A549 (cell line): ENCODE data around the gene MSL1. TPM values are rescaled to one million over a fixed set of nuclear protein-coding genes. Genes with fewer than 3 reads are reported as not detected.

ENCODE experiments used
- ATAC-seq, 2 experiments: fragments of 200-7000 bp in 1 of 2; fragments of >200 bp in 1 of 2; cut with Nextera tagmentation in 1 of 2; cut with Tn5 transposase in 1 of 2; 3 replicates each; pipeline versions ENCODE4 v1.8.0 to v1.9.1; 2018 to 2020; ENCODE audit warnings: mild to moderate bottlenecking in 1 of 2, moderate library complexity in 1 of 2
- CTCF ChIA-PET: fragments of 300-600 bp; sonication (Branson Sonifier 250); formaldehyde crosslinking; extraction: SDS; loops from one replicate; lab custom pipeline; 2021; ENCODE audit warnings: antibody characterized with exemption, inconsistent platforms; lab: Yijun Ruan, JAX
- POLR2A ChIA-PET: fragments of 350-600 bp; formaldehyde crosslinking; extraction: SDS; loops from one replicate; lab custom pipeline; 2021; ENCODE audit warnings: antibody characterized with exemption, inconsistent platforms; lab: Yijun Ruan, JAX
- DNase-seq, 2 experiments: peaks; one replicate each; pipeline versions ENCODE4 v3.0.0 to v3.0.0-alpha.2; 2011 to 2016; ENCODE audit warnings: low read depth in 1 of 2, low spot score in 1 of 2
- FAIRE-seq: peaks from 2 replicates; lab custom pipeline; 2011; peaks lifted over from hg19 to GRCh38; lab: Jason Lieb, UNC
- H3K27ac ChIP-seq, 2 experiments: fragments of >200 bp; sonication (Bioruptor Twin); formaldehyde crosslinking; 3 replicates each; pipeline ENCODE4 v1.5.1; 2016 to 2017
- H3K4me1 ChIP-seq: fragments of >200 bp; sonication (Bioruptor Twin); formaldehyde crosslinking; 3 replicates; pipeline ENCODE4 v1.6.1; 2016
- H3K4me2 ChIP-seq: fragments of >200 bp; sonication (Bioruptor Twin); formaldehyde crosslinking; 3 replicates; pipeline ENCODE4 v1.6.1; 2016
- H3K4me3 ChIP-seq: fragments of >200 bp; sonication (Bioruptor Twin); formaldehyde crosslinking; 3 replicates; pipeline ENCODE4 v1.5.1; 2016
- H3K9me3 ChIP-seq: fragments of >200 bp; sonication (Bioruptor Twin); formaldehyde crosslinking; 3 replicates; pipeline ENCODE4 v1.6.1; 2016
- BHLHE40 ChIP-seq: IDR thresholded peaks from 2 replicates; pipeline ENCODE4 v1.6.1; 2012; ENCODE audit warnings: low read depth, low read length, inconsistent platforms
- CBX8 ChIP-seq: fragments of 200-600 bp; sonication (generic); IDR thresholded peaks from 2 replicates; pipeline ENCODE4 v1.6.1; 2016
- CEBPB ChIP-seq, 2 experiments: fragments of >200 bp in 1 of 2; sonication (Bioruptor Twin) in 1 of 2; formaldehyde crosslinking in 1 of 2; IDR thresholded peaks; 2 replicates each; pipeline ENCODE4 v1.6.1; 2012 to 2016
- CHD2 ChIP-seq: fragments of 150-350 bp; IDR thresholded peaks from 2 replicates; pipeline ENCODE4 v1.6.1; 2014; ENCODE audit warnings: low read length; ENCODE audit not compliant: partially characterized antibody
- CHD4 ChIP-seq: fragments of 200-600 bp; sonication (generic); IDR thresholded peaks from 2 replicates; pipeline ENCODE4 v1.6.1; 2016; ENCODE audit warnings: antibody characterized with exemption, mild to moderate bottlenecking, borderline replicate concordance
- EHF ChIP-seq: fragments of 250-450 bp; sonication (Bioruptor Pico); IDR thresholded peaks from 2 replicates; pipeline ENCODE4 v1.5.0; 2020; ENCODE audit warnings: mild to moderate bottlenecking
- EP300 ChIP-seq, 2 experiments: fragments of >200 bp; sonication (Bioruptor Twin); formaldehyde crosslinking; IDR thresholded peaks; 2 replicates in 1 of 2; 3 replicates in 1 of 2; pipeline ENCODE4 v1.6.1; 2016 to 2017
- ESRRA ChIP-seq: fragments of 150-350 bp; IDR thresholded peaks from 2 replicates; pipeline ENCODE4 v1.6.1; 2014; ENCODE audit warnings: mild to moderate bottlenecking, low read length, borderline replicate concordance
- FOSB ChIP-seq: fragments of 250-450 bp; sonication (Bioruptor Pico); IDR thresholded peaks from 2 replicates; pipeline ENCODE4 v1.5.0; 2020; ENCODE audit warnings: mild to moderate bottlenecking, moderate library complexity
- FOSL2 ChIP-seq, 2 experiments: fragments of 450-650 bp in 1 of 2; fragments of >200 bp in 1 of 2; sonication (Bioruptor Twin) in 1 of 2; formaldehyde crosslinking; IDR thresholded peaks; 2 replicates each; pipeline versions ENCODE4 v1.5.0 to v1.6.1; 2016 to 2020; ENCODE audit warnings: mild to moderate bottlenecking in 1 of 2, moderate library complexity in 1 of 2
- HDAC2 ChIP-seq: fragments of 200-600 bp; sonication (generic); IDR thresholded peaks from 2 replicates; pipeline ENCODE4 v1.6.1; 2016
- HOXB5 ChIP-seq: fragments of 250-450 bp; sonication (Bioruptor Pico); IDR thresholded peaks from 2 replicates; pipeline ENCODE4 v1.5.0; 2020; ENCODE audit warnings: mild to moderate bottlenecking, moderate library complexity
- JUNB ChIP-seq: fragments of >200 bp; sonication (Bioruptor Twin); formaldehyde crosslinking; IDR thresholded peaks from 2 replicates; pipeline ENCODE4 v1.6.1; 2016
- KDM5A ChIP-seq: fragments of 200-600 bp; sonication (generic); IDR thresholded peaks from 2 replicates; pipeline ENCODE4 v1.6.1; 2016; ENCODE audit warnings: antibody characterized with exemption, mild to moderate bottlenecking
- MAFK ChIP-seq: fragments of 450-650 bp; IDR thresholded peaks from 2 replicates; pipeline ENCODE4 v1.6.1; 2014; ENCODE audit not compliant: partially characterized antibody
- NFE2L2 ChIP-seq: fragments of 150-350 bp; conservative IDR thresholded peaks from 2 replicates; pipeline ENCODE4 v1.6.1; 2014; ENCODE audit warnings: low read length
- NR3C1 ChIP-seq: fragments of >200 bp; sonication (Bioruptor Twin); formaldehyde crosslinking; IDR thresholded peaks from 3 replicates; pipeline ENCODE4 v1.6.1; 2017
- RCOR1 ChIP-seq: fragments of 150-350 bp; IDR thresholded peaks from 2 replicates; pipeline ENCODE4 v1.6.1; 2014; ENCODE audit warnings: antibody characterized with exemption, low read length, low read depth
- RFX5 ChIP-seq: fragments of 450-650 bp; IDR thresholded peaks from 2 replicates; pipeline ENCODE4 v1.7.1; 2014; ENCODE audit warnings: antibody characterized with exemption, mild to moderate bottlenecking, moderate library complexity
- RNF2 ChIP-seq: fragments of 200-600 bp; sonication (generic); IDR thresholded peaks from 2 replicates; pipeline ENCODE4 v1.6.1; 2016; ENCODE audit warnings: low read depth, mild to moderate bottlenecking, antibody characterized with exemption, moderate library complexity, borderline replicate concordance
- SREBF2 ChIP-seq: fragments of 450-650 bp; IDR thresholded peaks from 2 replicates; pipeline ENCODE4 v1.6.1; 2014; ENCODE audit warnings: mild to moderate bottlenecking, moderate library complexity
- TFCP2L1 ChIP-seq: fragments of 250-450 bp; sonication (Bioruptor Pico); IDR thresholded peaks from 2 replicates; pipeline ENCODE4 v1.5.0; 2021; ENCODE audit warnings: mild to moderate bottlenecking
- TP53 ChIP-seq: fragments of 250-450 bp; sonication (Bioruptor Pico); IDR thresholded peaks from 2 replicates; pipeline ENCODE4 v1.5.0; 2021; ENCODE audit warnings: mild to moderate bottlenecking, moderate library complexity
- WGBS: methylation state at CpG from one replicate; pipeline ENCODE4 v1.1.6; 2017; ENCODE audit errors: missing lambda C conversion rate; 5-methylcytosine and 5-hydroxymethylcytosine counted together
- polyA plus RNA-seq, 4 experiments: library from polyadenylated mRNA; depleted of rRNA in 3 of 4; stranded (reverse); fragments of >200 nt; fragmentation: RNase III in 1 of 4; extraction: RNeasy Plus Mini Kit Qiagen cat#74134 plus additional on column Dnase treatment in 1 of 4; gene quantifications; 2 replicates in 3 of 4; 3 replicates in 1 of 4; pipeline ENCODE4 v1.2.3, GENCODE V29; 2011 to 2017
- TF ChIP-seq, protein P1 (sequence below): fragments of 250-450 bp; sonication (Bioruptor Pico); IDR thresholded peaks from 2 replicates; pipeline ENCODE4 v1.5.0; 2020; ENCODE audit warnings: low read depth, mild to moderate bottlenecking, moderate library complexity
- TF ChIP-seq, protein P2 (sequence below): fragments of 250-450 bp; sonication (Bioruptor Pico); IDR thresholded peaks from 2 replicates; pipeline ENCODE4 v1.5.0; 2021; ENCODE audit warnings: mild to moderate bottlenecking, moderate library complexity, borderline replicate concordance
- TF ChIP-seq, protein P3 (sequence below): IDR thresholded peaks from 2 replicates; pipeline ENCODE4 v1.6.1; 2012

Gene MSL1
- polyA plus RNA-seq, 2 of the 4 experiments (the other 2 are of a cell fraction) = 64.8 to 95.1 TPM

DNA sequence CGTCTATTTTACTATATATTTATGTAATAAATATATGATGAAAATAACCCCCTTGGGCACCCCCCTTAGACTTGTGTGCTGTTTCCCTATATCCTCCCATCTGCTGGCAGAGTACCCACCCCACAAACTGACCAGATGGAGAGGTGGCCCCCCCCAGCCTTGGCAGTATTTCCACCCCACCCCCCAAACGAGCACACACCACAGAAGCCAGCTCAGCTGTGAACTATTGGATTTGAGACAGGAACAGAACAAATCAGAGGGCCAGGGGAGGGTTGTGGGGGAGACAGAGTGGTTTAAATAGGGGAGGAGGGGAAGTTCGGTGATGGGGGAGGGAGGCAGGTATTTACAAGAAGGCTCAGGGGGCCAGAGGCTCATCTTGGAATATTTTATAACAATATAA lies 29.2 kb upstream of the MSL1 start:
- DNase-seq (no peak), ATAC-seq (no peak), FAIRE-seq (no peak)
- Histone ChIP-seq H3K4me3 (no peak overlapping the region), H3K4me1 (peaks cover 23% of the 10 kb centered on the region), H3K9me3 (no peaks in the 10 kb centered on the region), H3K27ac (0 out of 6 replicates have a peak overlapping the region, but pooled peaks of 1 of the 2 experiments have one; percentile 16), H3K4me2 (no peak overlapping the region)
- CTCF ChIA-PET = interaction anchor here (0.6 to 17.1 kb wide), 11 partner anchors 8 to 97 kb away, joined by 3 to 390 read pairs (median 5); partner anchors contain the start of gene THRA
- TF ChIP-seq CHD2 (no peak), FOSB (no peak), HOXB5 (CRISPR knock-in tag) (no peak), JUNB (no peak), RCOR1 (no peak), MAFK (no peak), CHD4 (no peak), TP53 (no peak), BHLHE40 (no peak), FOSL2 (IDR thresholded peaks at IDR 0.05) (no peak), FOSL2 (CRISPR knock-in tag; IDR thresholded peaks at IDR 0.05) (no peak), ESRRA (no peak), SREBF2 (no peak), NR3C1 (no peak), EHF (CRISPR knock-in tag) (no peak)
- TF ChIP-seq, protein P1, sequence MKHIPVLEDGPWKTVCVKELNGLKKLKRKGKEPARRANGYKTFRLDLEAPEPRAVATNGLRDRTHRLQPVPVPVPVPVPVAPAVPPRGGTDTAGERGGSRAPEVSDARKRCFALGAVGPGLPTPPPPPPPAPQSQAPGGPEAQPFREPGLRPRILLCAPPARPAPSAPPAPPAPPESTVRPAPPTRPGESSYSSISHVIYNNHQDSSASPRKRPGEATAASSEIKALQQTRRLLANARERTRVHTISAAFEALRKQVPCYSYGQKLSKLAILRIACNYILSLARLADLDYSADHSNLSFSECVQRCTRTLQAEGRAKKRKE = no peak
- TF ChIP-seq, protein P2, sequence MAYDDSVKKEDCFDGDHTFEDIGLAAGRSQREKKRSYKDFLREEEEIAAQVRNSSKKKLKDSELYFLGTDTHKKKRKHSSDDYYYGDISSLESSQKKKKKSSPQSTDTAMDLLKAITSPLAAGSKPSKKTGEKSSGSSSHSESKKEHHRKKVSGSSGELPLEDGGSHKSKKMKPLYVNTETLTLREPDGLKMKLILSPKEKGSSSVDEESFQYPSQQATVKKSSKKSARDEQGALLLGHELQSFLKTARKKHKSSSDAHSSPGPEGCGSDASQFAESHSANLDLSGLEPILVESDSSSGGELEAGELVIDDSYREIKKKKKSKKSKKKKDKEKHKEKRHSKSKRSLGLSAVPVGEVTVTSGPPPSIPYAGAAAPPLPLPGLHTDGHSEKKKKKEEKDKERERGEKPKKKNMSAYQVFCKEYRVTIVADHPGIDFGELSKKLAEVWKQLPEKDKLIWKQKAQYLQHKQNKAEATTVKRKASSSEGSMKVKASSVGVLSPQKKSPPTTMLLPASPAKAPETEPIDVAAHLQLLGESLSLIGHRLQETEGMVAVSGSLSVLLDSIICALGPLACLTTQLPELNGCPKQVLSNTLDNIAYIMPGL = no peak
- TF ChIP-seq, protein P3, sequence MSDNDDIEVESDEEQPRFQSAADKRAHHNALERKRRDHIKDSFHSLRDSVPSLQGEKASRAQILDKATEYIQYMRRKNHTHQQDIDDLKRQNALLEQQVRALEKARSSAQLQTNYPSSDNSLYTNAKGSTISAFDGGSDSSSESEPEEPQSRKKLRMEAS = no peak
- WGBS = 67% methylated on average over 3 of the region's 3 CpGs
- POLR2A ChIA-PET = interaction anchor here (0.6 to 0.7 kb wide), 2 partner anchors 27 to 275 kb away, joined by 4 to 5 read pairs; no protein-coding TSS in a partner anchor

DNA sequence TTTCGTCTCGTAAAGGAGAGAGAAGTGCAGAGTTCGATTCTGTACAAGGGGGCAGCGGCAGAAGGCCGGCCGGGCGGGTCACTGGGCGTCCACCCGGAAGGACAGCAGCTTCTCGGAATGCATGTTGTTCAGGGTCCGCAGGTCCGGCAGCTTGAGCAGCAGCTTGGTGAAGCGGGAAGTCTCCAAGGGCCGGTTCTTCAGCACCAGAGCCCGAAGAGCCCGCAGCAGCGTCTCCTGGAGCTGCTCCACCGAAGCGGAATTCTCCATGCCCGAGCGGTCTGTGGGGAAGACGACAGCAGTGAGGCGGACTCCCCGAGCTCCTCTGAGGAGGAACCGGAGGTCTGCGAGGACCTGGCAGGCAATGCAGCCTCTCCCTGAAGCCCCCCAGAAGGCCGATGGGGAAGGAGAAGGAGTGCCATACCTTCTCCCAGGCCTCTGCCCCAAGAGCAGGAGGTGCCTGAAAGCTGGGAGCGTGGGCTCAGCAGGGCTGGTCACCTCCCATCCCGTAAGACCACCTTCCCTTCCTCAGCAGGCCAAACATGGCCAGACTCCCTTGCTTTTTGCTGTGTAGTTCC lies 28.7 kb upstream of the MSL1 start:
- TF ChIP-seq FOSB (no peak), TFCP2L1 (CRISPR knock-in tag) (no peak), EHF (CRISPR knock-in tag) (no peak), NFE2L2 (no peak)
- no peak for FAIRE-seq
- ATAC-seq = no peak
- POLR2A ChIA-PET = interaction anchor here (0.6 to 0.7 kb wide), 2 partner anchors 28 to 274 kb away, joined by 4 to 5 read pairs; no protein-coding TSS in a partner anchor
- WGBS = 96% methylated on average over 29 of the region's 29 CpGs
- H3K27ac ChIP-seq = 0 out of 6 replicates have a peak overlapping the region, but pooled peaks of 1 of the 2 experiments have one; percentile 13
- no peak for DNase-seq
- H3K4me3 ChIP-seq = no peak overlapping the region
- CTCF ChIA-PET = interaction anchor here (0.9 to 17.1 kb wide), 15 partner anchors 9 to 210 kb away, joined by 3 to 390 read pairs (median 3); partner anchors contain the start of genes MED24, PSMD3 and THRA
- no peaks in the 10 kb centered on the region for H3K9me3 ChIP-seq
- H3K4me2 ChIP-seq = no peak overlapping the region
- H3K4me1 ChIP-seq = peaks cover 29% of the 10 kb centered on the region

DNA sequence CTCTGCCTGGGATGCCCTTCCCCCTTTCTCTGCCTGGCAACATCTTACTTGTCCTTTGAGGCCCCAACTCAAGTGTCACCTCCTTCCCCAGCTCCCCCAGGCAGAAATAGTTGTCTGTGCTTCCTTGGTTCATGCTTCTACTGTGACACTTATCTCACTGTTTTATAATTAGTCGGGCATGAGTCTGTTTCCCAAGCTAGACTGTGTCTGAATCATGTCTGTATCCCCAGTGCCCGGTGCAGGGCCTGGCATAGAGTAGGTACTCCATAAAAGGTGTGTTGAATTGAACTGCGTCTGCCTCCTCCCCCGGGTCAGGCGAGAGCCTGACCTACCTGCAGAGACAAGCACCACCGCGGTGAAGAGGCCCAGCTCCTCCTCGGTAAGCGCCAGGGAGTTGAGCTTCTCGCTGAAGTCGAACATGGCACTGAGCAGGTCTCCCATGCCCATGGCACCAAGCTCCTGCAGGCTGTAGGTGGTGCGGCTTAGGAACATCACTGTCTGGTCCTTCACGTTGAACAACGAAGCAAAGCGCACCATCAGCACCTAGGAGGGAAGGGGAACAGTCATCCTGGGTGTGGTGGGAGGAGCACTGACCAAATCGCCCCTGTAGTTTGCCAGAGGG lies 28.1 kb upstream of the MSL1 start:
- CTCF ChIA-PET = interaction anchor here (0.9 to 17.1 kb wide), 16 partner anchors 9 to 210 kb away, joined by 3 to 390 read pairs (median 4); partner anchors contain the start of genes MED24, PSMD3 and THRA
- FAIRE-seq = no peak
- POLR2A ChIA-PET = no interaction called here
- DNase-seq = no peak
- Histone ChIP-seq H3K4me1 (peaks cover 35% of the 10 kb centered on the region), H3K9me3 (no peaks in the 10 kb centered on the region)
- 83% methylated on average over 16 of the region's 16 CpGs for WGBS
- ATAC-seq = no peak
- TF ChIP-seq RFX5 = peak; percentile 86
- no peak for TF ChIP-seq KDM5A
- TF ChIP-seq MAFK = peak; percentile 46
- no peak for TF ChIP-seq EP300 (IDR thresholded peaks at IDR 0.05)
- no peak for TF ChIP-seq RCOR1
- no peak for TF ChIP-seq CBX8
- TF ChIP-seq HDAC2 = no peak
- TF ChIP-seq, protein P1 = no peak
- no peak for TF ChIP-seq BHLHE40
- TF ChIP-seq SREBF2 = no peak
- no peak for TF ChIP-seq RNF2
- TF ChIP-seq TP53 = no peak
- TF ChIP-seq, protein P2 = no peak
- no peak for TF ChIP-seq CEBPB (IDR thresholded peaks at IDR 0.05)
- TF ChIP-seq, all 56 proteins: peak for 2
- no peak overlapping the region for H3K4me3 ChIP-seq
- 0 out of 6 replicates have a peak overlapping the region, but pooled peaks of 1 of the 2 experiments have one; percentile 13 for H3K27ac ChIP-seq
- H3K4me2 ChIP-seq = no peak overlapping the region
